ENCODE data around the gene PPP1R8. TPM values are rescaled to one million over a fixed set of nuclear protein-coding genes. Genes with fewer than 3 reads are reported as not detected.

Gene PPP1R8
- total and polyA plus RNA-seq, 9 of the 15 experiments (the other 6 are each of a cell fraction or from before 2014, with no cell fraction given), result 16.2 to 107 (median 75.3) TPM

- no peak for TF ChIP-seq YBX1 (IDR thresholded peaks at IDR 0.05)
Measured at GRCh38 chr1:27868556-27868931, 38.0 kb downstream of the PPP1R8 start (continued).

GRCh38 chr1:27868932-27869718 lies 38.5 kb downstream of the PPP1R8 start:
- Histone ChIP-seq H2AFZ (ENCODE audit: low read depth, low read length) (peak overlapping the region; percentile 77), H3K4me3 (no peak overlapping the region), H4K20me1 (replicated peaks; ENCODE audit: control insufficient read depth, insufficient read depth, low read length) (no peaks in the 10 kb centered on the region; the same call in 1 of the 2 replicates), H3K79me2 (ENCODE audit: control insufficient read depth, insufficient read depth, low read length) (peaks cover 3% of the 10 kb centered on the region; the same call in 1 of the 3 replicates), H3K9ac (ENCODE audit: insufficient read depth in 1 of 2, low read depth in 2 of 2, low read length in 2 of 2) (peak overlapping the region; percentile 78 to 82; a peak in 3 of 4 replicates), H3K9me3 (replicated peaks; ENCODE audit: control insufficient read depth, insufficient read depth, low read depth, low read length) (no peaks in the 10 kb centered on the region), H3K9me1 (ENCODE audit: control insufficient read depth, insufficient read depth, low read length) (no peaks in the 10 kb centered on the region), H3K36me3 (ENCODE audit: control insufficient read depth, insufficient read depth, low read length) (no peaks in the 10 kb centered on the region), H3K4me1 (replicated peaks in 1 of 2; ENCODE audit: control insufficient read depth in 2 of 2, insufficient read depth in 2 of 2, low read length in 2 of 2) (peaks cover 36 to 64% of the 10 kb centered on the region in 2 experiments), H3K27me3 (ENCODE audit: control insufficient read depth in 2 of 2, insufficient read depth in 2 of 2, low read length in 2 of 2) (no peaks in the 10 kb centered on the region), H3K4me2 (ENCODE audit: insufficient read depth, low read length) (peak overlapping the region; percentile 46), H3K27ac (ENCODE audit: extremely low read depth, low read depth, low read length) (peak overlapping the region; percentile 93)
- peak in 2 of 4 experiments; percentile 54 to 57 for DNase-seq (ENCODE audit: extremely low read depth in 1 of 4, low spot score in 3 of 4)
- ChIA-PET POLR2A (interaction anchor here (0.6 to 0.8 kb wide), 3 partner anchors 460 to 1147 kb away, joined by 3 to 5 read pairs (median 3); partner anchors contain the start of gene MED18), CTCF (ENCODE audit: low intra/inter-chr PET ratio) (no interaction called here)
- 43% methylated on average over 15 of the region's 16 CpGs for WGBS (ENCODE audit: insufficient coverage, low coverage, missing lambda C conversion rate)
- ATAC-seq, result peak; percentile 7; the same call in 2 of the 3 replicates
- in situ Hi-C loops (cut with MboI), result loop anchor here (10.0 kb wide), 1 partner anchor 326 kb away; no protein-coding TSS in a partner anchor
- intact Hi-C loops (cut with micrococcal nuclease), result loop anchor here (2.0 kb wide), 1 partner anchor 366 kb away; no protein-coding TSS in a partner anchor
- FAIRE-seq, result peak; percentile 40
- BruUV-seq (replicated peaks), result no TSS peak
- TF ChIP-seq RAD51 (IDR thresholded peaks at IDR 0.05; ENCODE audit: borderline replicate concordance, low read depth) (peak; percentile 93), ZNF232 (CRISPR knock-in tag; IDR thresholded peaks at IDR 0.05) (no peak), SIX5 (IDR thresholded peaks at IDR 0.05; ENCODE audit: borderline replicate concordance in 1 of 2, insufficient read depth in 1 of 2, low read depth in 1 of 2, low read length in 2 of 2) (no peak), RCOR1 (IDR thresholded peaks at IDR 0.05; ENCODE audit: borderline replicate concordance in 1 of 2, low read depth in 2 of 2, low read length in 2 of 2) (peak; percentile 29 to 39; a peak in 1 of 4 replicates), CBFA2T2 (conservative IDR thresholded peaks at IDR 0.05) (peak; percentile 63), FOXJ2 (tag; IDR thresholded peaks at IDR 0.05) (no peak), ZNF507 (tag; conservative IDR thresholded peaks at IDR 0.05) (no peak), DDX20 (tag; IDR thresholded peaks at IDR 0.05; ENCODE audit: low read depth) (no peak), TRIM28 (IDR thresholded peaks at IDR 0.05) (no peak), SMAD3 (CRISPR knock-in tag; conservative IDR thresholded peaks at IDR 0.05) (no peak), ZNF274 (IDR thresholded peaks at IDR 0.05; ENCODE audit: borderline replicate concordance, low read depth, low read length) (no peak), RAD21 (CRISPR knock-in tag; conservative IDR thresholded peaks at IDR 0.05 in 1 of 2, IDR thresholded peaks at IDR 0.05 in 1 of 2) (0 out of 4 replicates have a peak, but pooled peaks of 1 of the 2 experiments have one; percentile 9), IFI16 (CRISPR knock-in tag; IDR thresholded peaks at IDR 0.05) (no peak), ZNF436 (CRISPR knock-in tag; IDR thresholded peaks at IDR 0.05) (no peak), ID3 (CRISPR knock-in tag; IDR thresholded peaks at IDR 0.05) (no peak), ID3 (tag; IDR thresholded peaks at IDR 0.05) (peak; percentile 44; the same call in 1 of the 2 replicates), NFIX (CRISPR knock-in tag; IDR thresholded peaks at IDR 0.05; ENCODE audit: low read depth) (no peak), GABPB2 (CRISPR knock-in tag; conservative IDR thresholded peaks at IDR 0.05) (no peak), HSF4 (CRISPR knock-in tag; IDR thresholded peaks at IDR 0.05; ENCODE audit: borderline replicate concordance) (no peak), MCM2 (IDR thresholded peaks at IDR 0.05; ENCODE audit: low read depth) (no peak), NCOR1 (IDR thresholded peaks at IDR 0.05) (no peak)

Data from K562 (cell line).